ENCODE measurements around the gene SAPCD2. TPM values are rescaled to one million over a fixed set of nuclear protein-coding genes. Genes with fewer than 3 reads are reported as not detected.

SAPCD2 gene
- total RNA-seq, 1 experiment from 2014 or later = 30.6 TPM

GRCh38 chr9:137015976-137016375 lies 54.4 kb downstream of the SAPCD2 start:
- CTCF ChIA-PET = no interaction called here
- POLR2A ChIA-PET (ENCODE audit: low non-redundant PET) = no interaction called here
- H3K4me3 ChIP-seq (ENCODE audit: low read depth, low read length, poor library complexity, severe bottlenecking) = no peak overlapping the region
- no peak for TF ChIP-seq EZH2 (IDR thresholded peaks at IDR 0.05; ENCODE audit: borderline replicate concordance, low read depth, low read length, poor library complexity, severe bottlenecking)
- TF ChIP-seq, protein P1, sequence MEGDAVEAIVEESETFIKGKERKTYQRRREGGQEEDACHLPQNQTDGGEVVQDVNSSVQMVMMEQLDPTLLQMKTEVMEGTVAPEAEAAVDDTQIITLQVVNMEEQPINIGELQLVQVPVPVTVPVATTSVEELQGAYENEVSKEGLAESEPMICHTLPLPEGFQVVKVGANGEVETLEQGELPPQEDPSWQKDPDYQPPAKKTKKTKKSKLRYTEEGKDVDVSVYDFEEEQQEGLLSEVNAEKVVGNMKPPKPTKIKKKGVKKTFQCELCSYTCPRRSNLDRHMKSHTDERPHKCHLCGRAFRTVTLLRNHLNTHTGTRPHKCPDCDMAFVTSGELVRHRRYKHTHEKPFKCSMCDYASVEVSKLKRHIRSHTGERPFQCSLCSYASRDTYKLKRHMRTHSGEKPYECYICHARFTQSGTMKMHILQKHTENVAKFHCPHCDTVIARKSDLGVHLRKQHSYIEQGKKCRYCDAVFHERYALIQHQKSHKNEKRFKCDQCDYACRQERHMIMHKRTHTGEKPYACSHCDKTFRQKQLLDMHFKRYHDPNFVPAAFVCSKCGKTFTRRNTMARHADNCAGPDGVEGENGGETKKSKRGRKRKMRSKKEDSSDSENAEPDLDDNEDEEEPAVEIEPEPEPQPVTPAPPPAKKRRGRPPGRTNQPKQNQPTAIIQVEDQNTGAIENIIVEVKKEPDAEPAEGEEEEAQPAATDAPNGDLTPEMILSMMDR (conservative IDR thresholded peaks at IDR 0.05; ENCODE audit: low read depth, low read length) = no peak
- no peaks in the 10 kb centered on the region for H3K4me1 ChIP-seq (ENCODE audit: insufficient read depth, low read length, poor library complexity, severe bottlenecking)
- peaks cover 4% of the 10 kb centered on the region for H3K36me3 ChIP-seq (ENCODE audit: insufficient read depth, low read length, poor library complexity, severe bottlenecking)
- intact Hi-C loops (cut with micrococcal nuclease; ENCODE audit: unreplicated experiment) = no loop called here
- no peak for DNase-seq (ENCODE audit: low spot score)
- H3K27ac ChIP-seq (ENCODE audit: low read depth, low read length, poor library complexity, severe bottlenecking) = no peak overlapping the region
- H3K27me3 ChIP-seq (replicated peaks; ENCODE audit: insufficient read depth, low read depth, low read length, poor library complexity) = no peaks in the 10 kb centered on the region
- BruUV-seq (replicated peaks) = no TSS peak
- H3K9me3 ChIP-seq (ENCODE audit: low read depth, low read length, poor library complexity, severe bottlenecking) = no peaks in the 10 kb centered on the region

DNA sequence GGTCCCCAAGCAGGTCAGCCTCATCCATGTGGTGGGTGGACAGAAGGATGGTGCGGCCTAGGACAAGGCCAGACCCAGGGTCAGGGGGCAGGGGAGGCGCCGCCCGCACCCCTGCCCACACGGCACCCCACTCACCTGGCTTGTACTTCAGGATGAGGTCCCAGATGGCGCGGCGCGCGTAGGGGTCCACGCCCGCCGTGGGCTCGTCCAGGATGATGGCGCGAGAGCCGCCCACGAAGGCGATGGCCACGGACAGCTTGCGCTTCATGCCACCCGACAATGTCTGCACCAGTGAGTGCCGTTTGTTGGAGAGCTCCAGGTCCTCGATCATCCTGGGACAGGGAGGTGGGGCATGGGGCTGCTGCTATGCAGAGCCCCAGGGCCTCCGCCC lies 54.8 kb downstream of the SAPCD2 start:
- no peak for DNase-seq (ENCODE audit: low spot score)
- BruUV-seq (replicated peaks) = no TSS peak
- TF ChIP-seq, protein P1 (conservative IDR thresholded peaks at IDR 0.05; ENCODE audit: low read depth, low read length) = no peak
- TF ChIP-seq EZH2 (IDR thresholded peaks at IDR 0.05; ENCODE audit: borderline replicate concordance, low read depth, low read length, poor library complexity, severe bottlenecking) = no peak
- H3K36me3 ChIP-seq (ENCODE audit: insufficient read depth, low read length, poor library complexity, severe bottlenecking) = peaks cover 4% of the 10 kb centered on the region
- H3K27ac ChIP-seq (ENCODE audit: low read depth, low read length, poor library complexity, severe bottlenecking) = no peak overlapping the region
- ChIA-PET POLR2A (ENCODE audit: low non-redundant PET) (no interaction called here), CTCF (no interaction called here)
- H3K9me3 ChIP-seq (ENCODE audit: low read depth, low read length, poor library complexity, severe bottlenecking) = no peaks in the 10 kb centered on the region
- H3K4me3 ChIP-seq (ENCODE audit: low read depth, low read length, poor library complexity, severe bottlenecking) = no peak overlapping the region
- intact Hi-C loops (cut with micrococcal nuclease; ENCODE audit: unreplicated experiment) = no loop called here
- H3K27me3 ChIP-seq (replicated peaks; ENCODE audit: insufficient read depth, low read depth, low read length, poor library complexity) = no peaks in the 10 kb centered on the region
- no peaks in the 10 kb centered on the region for H3K4me1 ChIP-seq (ENCODE audit: insufficient read depth, low read length, poor library complexity, severe bottlenecking)

DNA sequence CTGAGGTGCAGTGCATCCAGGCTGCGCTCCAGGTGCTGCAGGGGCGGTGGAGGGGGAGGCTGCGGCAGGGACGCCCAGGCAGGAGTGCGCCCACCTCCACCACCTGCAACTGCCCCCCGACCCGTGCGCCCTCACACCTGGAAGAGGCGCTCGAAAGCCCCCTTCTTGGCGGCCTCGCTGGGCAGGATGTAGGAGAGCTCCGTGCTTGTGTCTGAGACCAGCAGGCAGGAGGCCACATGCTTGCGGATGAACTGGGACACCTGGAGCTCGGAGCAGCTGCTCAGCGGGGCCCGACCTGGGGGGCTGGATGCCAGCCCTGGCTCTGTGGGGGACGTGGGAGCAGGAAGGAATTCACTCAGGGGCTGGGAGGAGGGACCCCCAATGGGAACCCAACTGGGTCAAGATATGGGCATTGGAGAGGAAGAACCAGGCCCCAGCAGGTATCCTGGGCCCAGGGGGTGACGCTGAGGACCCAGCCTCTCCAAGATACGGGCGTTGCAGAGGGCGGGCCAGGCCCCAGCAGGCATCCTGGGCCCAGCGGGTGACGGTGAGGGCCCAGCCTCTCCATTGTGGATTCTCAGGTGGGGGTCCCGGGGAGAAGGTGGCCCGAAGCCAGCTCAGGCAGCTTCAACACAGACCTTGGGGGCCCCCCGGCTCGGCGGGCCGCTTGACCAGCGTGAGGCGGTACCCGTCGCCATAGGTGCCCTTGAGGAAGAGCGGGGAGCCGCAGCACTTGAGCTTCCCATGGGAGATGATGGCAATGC lies 55.4 kb downstream of the SAPCD2 start:
- Histone ChIP-seq H3K27ac (ENCODE audit: low read depth, low read length, poor library complexity, severe bottlenecking) (no peak overlapping the region), H3K4me1 (ENCODE audit: insufficient read depth, low read length, poor library complexity, severe bottlenecking) (no peaks in the 10 kb centered on the region), H3K9me3 (ENCODE audit: low read depth, low read length, poor library complexity, severe bottlenecking) (no peaks in the 10 kb centered on the region), H3K4me3 (ENCODE audit: low read depth, low read length, poor library complexity, severe bottlenecking) (no peak overlapping the region), H3K27me3 (replicated peaks; ENCODE audit: insufficient read depth, low read depth, low read length, poor library complexity) (no peaks in the 10 kb centered on the region), H3K36me3 (ENCODE audit: insufficient read depth, low read length, poor library complexity, severe bottlenecking) (peaks cover 4% of the 10 kb centered on the region)
- ChIA-PET POLR2A (ENCODE audit: low non-redundant PET) (no interaction called here), CTCF (no interaction called here)
- TF ChIP-seq, protein P1 (conservative IDR thresholded peaks at IDR 0.05; ENCODE audit: low read depth, low read length) = no peak
- no peak for TF ChIP-seq EZH2 (IDR thresholded peaks at IDR 0.05; ENCODE audit: borderline replicate concordance, low read depth, low read length, poor library complexity, severe bottlenecking)
- BruUV-seq (replicated peaks) = no TSS peak
- intact Hi-C loops (cut with micrococcal nuclease; ENCODE audit: unreplicated experiment) = no loop called here
- DNase-seq (ENCODE audit: low spot score) = no peak
